ENCODE measurements around the gene GOLPH3.
A peak's percentile ranks its signal among the peaks of the same experiment; 100 is the strongest.

DNA sequence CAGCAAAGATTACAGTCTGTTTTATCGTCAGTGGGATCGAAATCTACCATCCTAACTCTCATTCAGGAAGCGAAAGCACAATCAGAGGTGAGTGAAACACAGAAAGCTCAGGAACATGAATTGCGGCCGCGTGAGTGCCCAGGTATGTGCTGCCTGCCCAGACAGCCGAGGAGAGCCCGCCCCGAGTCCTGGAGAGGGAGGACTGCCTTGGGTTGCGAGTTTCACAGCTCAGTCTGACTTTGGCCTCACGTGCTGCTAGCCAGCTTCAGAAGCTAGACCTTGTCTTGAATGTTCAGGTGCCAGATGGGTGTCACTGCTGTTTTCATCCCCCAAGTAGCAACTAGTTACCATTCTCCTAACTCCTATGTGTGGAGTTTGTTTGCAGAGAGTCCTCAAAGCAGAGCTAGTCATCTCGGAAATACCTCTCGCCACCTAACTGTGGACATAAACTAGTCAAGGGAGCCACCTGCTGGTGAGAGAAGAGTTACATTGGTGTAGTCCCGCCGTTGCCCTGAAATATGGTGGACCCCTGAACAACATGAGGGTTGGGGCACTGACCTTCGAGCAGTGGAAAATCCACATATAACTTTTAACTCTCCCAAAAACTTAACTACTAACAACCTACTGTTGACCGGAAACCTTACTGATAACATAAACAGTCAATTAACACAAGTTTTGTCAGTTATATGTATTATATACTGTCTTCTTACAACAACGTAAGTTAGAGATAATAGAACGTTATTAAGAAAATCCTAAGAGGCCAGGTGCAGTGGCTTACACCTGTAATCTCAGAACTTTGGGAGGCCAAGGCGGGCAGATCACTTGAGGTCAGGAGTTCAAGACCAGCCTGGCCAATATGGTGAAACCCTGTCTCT is 80.9 kb downstream of the GOLPH3 start:
- TF ChIP-seq, protein P1, sequence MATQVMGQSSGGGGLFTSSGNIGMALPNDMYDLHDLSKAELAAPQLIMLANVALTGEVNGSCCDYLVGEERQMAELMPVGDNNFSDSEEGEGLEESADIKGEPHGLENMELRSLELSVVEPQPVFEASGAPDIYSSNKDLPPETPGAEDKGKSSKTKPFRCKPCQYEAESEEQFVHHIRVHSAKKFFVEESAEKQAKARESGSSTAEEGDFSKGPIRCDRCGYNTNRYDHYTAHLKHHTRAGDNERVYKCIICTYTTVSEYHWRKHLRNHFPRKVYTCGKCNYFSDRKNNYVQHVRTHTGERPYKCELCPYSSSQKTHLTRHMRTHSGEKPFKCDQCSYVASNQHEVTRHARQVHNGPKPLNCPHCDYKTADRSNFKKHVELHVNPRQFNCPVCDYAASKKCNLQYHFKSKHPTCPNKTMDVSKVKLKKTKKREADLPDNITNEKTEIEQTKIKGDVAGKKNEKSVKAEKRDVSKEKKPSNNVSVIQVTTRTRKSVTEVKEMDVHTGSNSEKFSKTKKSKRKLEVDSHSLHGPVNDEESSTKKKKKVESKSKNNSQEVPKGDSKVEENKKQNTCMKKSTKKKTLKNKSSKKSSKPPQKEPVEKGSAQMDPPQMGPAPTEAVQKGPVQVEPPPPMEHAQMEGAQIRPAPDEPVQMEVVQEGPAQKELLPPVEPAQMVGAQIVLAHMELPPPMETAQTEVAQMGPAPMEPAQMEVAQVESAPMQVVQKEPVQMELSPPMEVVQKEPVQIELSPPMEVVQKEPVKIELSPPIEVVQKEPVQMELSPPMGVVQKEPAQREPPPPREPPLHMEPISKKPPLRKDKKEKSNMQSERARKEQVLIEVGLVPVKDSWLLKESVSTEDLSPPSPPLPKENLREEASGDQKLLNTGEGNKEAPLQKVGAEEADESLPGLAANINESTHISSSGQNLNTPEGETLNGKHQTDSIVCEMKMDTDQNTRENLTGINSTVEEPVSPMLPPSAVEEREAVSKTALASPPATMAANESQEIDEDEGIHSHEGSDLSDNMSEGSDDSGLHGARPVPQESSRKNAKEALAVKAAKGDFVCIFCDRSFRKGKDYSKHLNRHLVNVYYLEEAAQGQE (IDR thresholded peaks at IDR 0.05) = no peak
- TF ChIP-seq, protein P2, sequence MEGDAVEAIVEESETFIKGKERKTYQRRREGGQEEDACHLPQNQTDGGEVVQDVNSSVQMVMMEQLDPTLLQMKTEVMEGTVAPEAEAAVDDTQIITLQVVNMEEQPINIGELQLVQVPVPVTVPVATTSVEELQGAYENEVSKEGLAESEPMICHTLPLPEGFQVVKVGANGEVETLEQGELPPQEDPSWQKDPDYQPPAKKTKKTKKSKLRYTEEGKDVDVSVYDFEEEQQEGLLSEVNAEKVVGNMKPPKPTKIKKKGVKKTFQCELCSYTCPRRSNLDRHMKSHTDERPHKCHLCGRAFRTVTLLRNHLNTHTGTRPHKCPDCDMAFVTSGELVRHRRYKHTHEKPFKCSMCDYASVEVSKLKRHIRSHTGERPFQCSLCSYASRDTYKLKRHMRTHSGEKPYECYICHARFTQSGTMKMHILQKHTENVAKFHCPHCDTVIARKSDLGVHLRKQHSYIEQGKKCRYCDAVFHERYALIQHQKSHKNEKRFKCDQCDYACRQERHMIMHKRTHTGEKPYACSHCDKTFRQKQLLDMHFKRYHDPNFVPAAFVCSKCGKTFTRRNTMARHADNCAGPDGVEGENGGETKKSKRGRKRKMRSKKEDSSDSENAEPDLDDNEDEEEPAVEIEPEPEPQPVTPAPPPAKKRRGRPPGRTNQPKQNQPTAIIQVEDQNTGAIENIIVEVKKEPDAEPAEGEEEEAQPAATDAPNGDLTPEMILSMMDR (IDR thresholded peaks at IDR 0.05; ENCODE audit: low read depth, low read length, missing input control) = peak; percentile 61
- peak; percentile 14 for TF ChIP-seq YY1 (IDR thresholded peaks at IDR 0.05)
- TF ChIP-seq SP1 (IDR thresholded peaks at IDR 0.05) = no peak
- TF ChIP-seq RXRA (IDR thresholded peaks at IDR 0.05) = no peak
- no peak for TF ChIP-seq GABPA (IDR thresholded peaks at IDR 0.05 in 1 of 2, conservative IDR thresholded peaks at IDR 0.05 in 1 of 2)
- TF ChIP-seq, protein P3, sequence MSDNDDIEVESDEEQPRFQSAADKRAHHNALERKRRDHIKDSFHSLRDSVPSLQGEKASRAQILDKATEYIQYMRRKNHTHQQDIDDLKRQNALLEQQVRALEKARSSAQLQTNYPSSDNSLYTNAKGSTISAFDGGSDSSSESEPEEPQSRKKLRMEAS (IDR thresholded peaks at IDR 0.05) = no peak
- no peak for TF ChIP-seq TAF1 (conservative IDR thresholded peaks at IDR 0.05)
- no peak for TF ChIP-seq EGR1 (IDR thresholded peaks at IDR 0.05; ENCODE audit: low read depth in 2 of 2)
- TF ChIP-seq JUND (IDR thresholded peaks at IDR 0.05) = no peak
- TF ChIP-seq, protein P4, sequence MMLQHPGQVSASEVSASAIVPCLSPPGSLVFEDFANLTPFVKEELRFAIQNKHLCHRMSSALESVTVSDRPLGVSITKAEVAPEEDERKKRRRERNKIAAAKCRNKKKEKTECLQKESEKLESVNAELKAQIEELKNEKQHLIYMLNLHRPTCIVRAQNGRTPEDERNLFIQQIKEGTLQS (IDR thresholded peaks at IDR 0.05) = no peak
